Endodermal cell (in vitro differentiated cells): Measurements from ENCODE around the gene IQUB. TPM values are rescaled to one million over a fixed set of nuclear protein-coding genes. Genes with fewer than 3 reads are reported as not detected.

Experiments
- DNase-seq: peaks from one replicate; pipeline ENCODE4 v3.0.0-alpha.2; 2017
- H3K27ac ChIP-seq: 2 replicates; pipeline ENCODE4 v1.5.1; 2013; ENCODE audit warnings: mild to moderate bottlenecking, low read depth, low read length, moderate library complexity
- H3K27me3 ChIP-seq: 2 replicates; pipeline ENCODE4 v1.6.1; 2013; ENCODE audit warnings: mild to moderate bottlenecking, low read length, moderate library complexity; ENCODE audit not compliant: insufficient read depth, control insufficient read depth, poor library complexity, severe bottlenecking
- H3K36me3 ChIP-seq: 2 replicates; pipeline ENCODE4 v1.7.0; 2013; ENCODE audit warnings: mild to moderate bottlenecking, low read length, moderate library complexity; ENCODE audit not compliant: control insufficient read depth, insufficient read depth
- H3K4me1 ChIP-seq: one replicate; pipeline ENCODE4 v1.7.0; 2013; ENCODE audit warnings: low read length; ENCODE audit not compliant: control insufficient read depth, insufficient read depth
- H3K4me3 ChIP-seq: 2 replicates; pipeline ENCODE4 v1.5.1; 2013; ENCODE audit warnings: mild to moderate bottlenecking, low read length, moderate library complexity
- H3K9ac ChIP-seq: 2 replicates; pipeline ENCODE4 v1.6.1; 2013; ENCODE audit warnings: mild to moderate bottlenecking, low read length, moderate library complexity; ENCODE audit not compliant: poor library complexity, severe bottlenecking; ENCODE audit errors: extremely low read depth
- H3K9me3 ChIP-seq: 2 replicates; pipeline ENCODE4 v1.6.1; 2013; ENCODE audit warnings: mild to moderate bottlenecking, low read length, moderate library complexity; ENCODE audit not compliant: control insufficient read depth
- H3K27ac Mint-ChIP-seq: 2 replicates; pipeline ENCODE4 v1.8.0; 2020; ENCODE audit warnings: mixed read lengths
- H3K27me3 Mint-ChIP-seq: 2 replicates; pipeline ENCODE4 v1.8.0; 2021; ENCODE audit warnings: mild to moderate bottlenecking, mixed read lengths; ENCODE audit not compliant: insufficient read depth
- H3K36me3 Mint-ChIP-seq: 2 replicates; pipeline ENCODE4 v1.8.0; 2020; ENCODE audit warnings: low read depth, mixed read lengths
- H3K4me1 Mint-ChIP-seq: 2 replicates; pipeline ENCODE4 v1.8.0; 2020; ENCODE audit warnings: mixed read lengths
- H3K4me3 Mint-ChIP-seq: 2 replicates; pipeline ENCODE4 v1.8.0; 2020; ENCODE audit warnings: mild to moderate bottlenecking, moderate library complexity, mixed read lengths
- H3K9me3 Mint-ChIP-seq: 2 replicates; pipeline ENCODE4 v1.8.0; 2020; ENCODE audit warnings: mild to moderate bottlenecking, mixed read lengths
- CTCF ChIP-seq: fragments of 200-600 bp; sonication (generic); conservative IDR thresholded peaks from 2 replicates; pipeline ENCODE4 v1.5.0; 2021; ENCODE audit warnings: antibody characterized with exemption, mild to moderate bottlenecking
- WGBS, 2 experiments: methylation state at CpG; one replicate each; pipeline versions ENCODE4 v1.1.5 to v1.1.7; 2013; ENCODE audit warnings: missing lambda C conversion rate in 2 of 2, mixed read lengths in 1 of 2; ENCODE audit not compliant: insufficient coverage in 1 of 2, insufficient read length in 1 of 2; 5-methylcytosine and 5-hydroxymethylcytosine counted together
- total RNA-seq, 2 donors: library from RNA; stranded (reverse); fragmentation: NEBNext Ultra II Directional in 1 of 2; extraction: Animal tissue kit (Norgen Biotek cat#: 25700) in 1 of 2; gene quantifications; 2 replicates in 1 of 2; 3 replicates in 1 of 2; pipeline ENCODE4 v1.2.1, GENCODE V29; 2021

The IQUB gene
- total RNA-seq, 2 donors from 2014 or later = 0.88 to 2.1 TPM

DNA sequence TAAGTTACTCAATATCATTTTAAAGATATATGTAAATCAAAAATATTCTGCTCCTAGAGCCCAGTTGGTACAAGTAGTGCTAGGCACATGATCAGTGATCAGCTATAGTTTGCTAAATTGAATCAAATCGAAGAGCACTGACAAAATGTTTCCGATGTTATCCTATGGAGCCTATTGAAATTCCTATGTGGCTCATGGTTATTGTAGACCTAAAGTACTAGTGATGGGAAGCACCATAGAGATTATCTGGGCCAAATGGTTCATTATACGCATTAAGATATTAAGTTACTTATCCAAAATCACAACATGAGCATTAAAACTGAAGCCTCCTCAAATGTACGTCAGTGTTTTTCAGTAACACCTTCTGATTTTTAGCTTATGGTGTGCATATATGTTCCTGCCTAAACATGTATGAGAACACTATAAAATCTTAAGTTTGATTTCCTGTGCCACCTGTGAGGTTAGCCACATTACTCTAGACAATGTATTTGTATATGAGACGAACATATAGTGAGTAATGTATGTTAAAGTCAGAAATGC lies 103.2 kb downstream of the IQUB start:
- Histone ChIP-seq H3K4me3 (no peak overlapping the region), H3K9me3 (no peaks in the 10 kb centered on the region), H3K9ac (no peak overlapping the region), H3K27me3 (no peaks in the 10 kb centered on the region), H3K36me3 (no peaks in the 10 kb centered on the region), H3K4me1 (no peaks in the 10 kb centered on the region), H3K27ac (no peak overlapping the region)
- Mint-ChIP-seq H3K4me1 (peaks cover 4% of the 10 kb centered on the region), H3K27ac (no peak overlapping the region), H3K4me3 (no peak overlapping the region), H3K27me3 (no peaks in the 10 kb centered on the region), H3K9me3 (no peaks in the 10 kb centered on the region), H3K36me3 (no peaks in the 10 kb centered on the region)
- 91 to 96% methylated on average over 3 to 5 of the region's 5 CpGs for WGBS, 2 experiments
- no peak for DNase-seq
- TF ChIP-seq CTCF = no peak

GRCh38 chr7:123425246-123425645 lies 109.1 kb downstream of the IQUB start:
- Mint-ChIP-seq H3K4me3 (no peak overlapping the region), H3K36me3 (no peaks in the 10 kb centered on the region), H3K27ac (no peak overlapping the region), H3K4me1 (no peaks in the 10 kb centered on the region), H3K9me3 (peaks cover 3% of the 10 kb centered on the region), H3K27me3 (no peaks in the 10 kb centered on the region)
- Histone ChIP-seq H3K4me3 (no peak overlapping the region), H3K9ac (no peak overlapping the region), H3K27ac (no peak overlapping the region), H3K27me3 (no peaks in the 10 kb centered on the region), H3K36me3 (no peaks in the 10 kb centered on the region), H3K4me1 (no peaks in the 10 kb centered on the region), H3K9me3 (peaks cover 7% of the 10 kb centered on the region)
- no peak for TF ChIP-seq CTCF
- DNase-seq = no peak

DNA sequence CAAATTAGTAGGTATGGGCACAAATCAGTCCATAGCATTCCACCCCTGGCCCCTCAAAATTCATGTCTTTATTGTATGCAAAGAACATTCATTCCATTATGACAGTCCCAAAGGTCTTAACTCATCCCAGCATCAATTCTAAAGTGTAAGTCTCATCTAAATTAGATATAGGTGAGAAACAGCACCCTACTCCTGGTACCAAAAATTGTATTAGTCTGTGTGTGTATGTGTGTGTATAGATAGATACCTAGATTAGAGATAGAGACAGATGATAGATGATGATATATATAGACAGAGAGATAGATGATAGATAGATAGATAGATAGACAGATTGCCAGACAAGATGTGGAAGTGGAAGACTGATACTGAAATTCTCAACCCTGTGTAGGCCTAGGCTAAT lies 109.9 kb downstream of the IQUB start:
- Histone ChIP-seq H3K9me3 (peaks cover 7% of the 10 kb centered on the region), H3K4me1 (no peaks in the 10 kb centered on the region), H3K9ac (no peak overlapping the region), H3K27me3 (no peaks in the 10 kb centered on the region), H3K27ac (no peak overlapping the region), H3K4me3 (no peak overlapping the region), H3K36me3 (no peaks in the 10 kb centered on the region)
- TF ChIP-seq CTCF = no peak
- no peaks in the 10 kb centered on the region for H3K36me3 Mint-ChIP-seq
- no peak overlapping the region for H3K27ac Mint-ChIP-seq
- peaks cover 3% of the 10 kb centered on the region for H3K9me3 Mint-ChIP-seq
- DNase-seq = no peak
- no peaks in the 10 kb centered on the region for H3K27me3 Mint-ChIP-seq
- no peak overlapping the region for H3K4me3 Mint-ChIP-seq
- H3K4me1 Mint-ChIP-seq = no peaks in the 10 kb centered on the region
